ENCODE results near the gene CDCA3. TPM values are rescaled to one million over a fixed set of nuclear protein-coding genes. Genes with fewer than 3 reads are reported as not detected.

The CDCA3 gene
- total and polyA plus RNA-seq, 2 donors (not counting 1 experiment from before 2014, with no cell fraction given), result 1.6 to 2.3 TPM

GRCh38 chr12:6884539-6884938 lies 33.5 kb upstream of the CDCA3 start:
- ChIA-PET POLR2A (no interaction called here), CTCF (interaction anchor here (0.7 to 1.6 kb wide), 3 partner anchors 11 to 119 kb away, joined by 3 to 4 read pairs (median 3); partner anchors contain the start of gene SPSB2)
- Histone ChIP-seq H3K27me3 (replicated peaks in 1 of 4; ENCODE audit: control extremely low read depth in 1 of 4, control insufficient read depth in 3 of 4, insufficient read depth in 4 of 4, low read length in 3 of 4) (no peaks in the 10 kb centered on the region), H3K27ac (ENCODE audit: low read length in 2 of 2) (no peak overlapping the region), H3K4me1 (ENCODE audit: control insufficient read depth in 2 of 2, insufficient read depth in 2 of 2, low read length in 2 of 2) (no peaks in the 10 kb centered on the region), H4K20me1 (ENCODE audit: control insufficient read depth, insufficient read depth, low read length, poor library complexity, severe bottlenecking) (no peaks in the 10 kb centered on the region), H3K4me2 (replicated peaks; ENCODE audit: low read depth, low read length, poor library complexity, severe bottlenecking) (no peak overlapping the region), H3K79me2 (ENCODE audit: control insufficient read depth, insufficient read depth, low read length) (no peaks in the 10 kb centered on the region), H3K9me3 (ENCODE audit: control extremely low read depth in 1 of 3, control insufficient read depth in 2 of 3, insufficient read depth in 1 of 3, low read length in 2 of 3) (no peaks in the 10 kb centered on the region), H2AFZ (ENCODE audit: insufficient read depth, low read depth, low read length, poor library complexity, severe bottlenecking) (no peak overlapping the region), H3K9ac (ENCODE audit: low read length) (no peak overlapping the region), H3K4me3 (ENCODE audit: control extremely low read depth in 1 of 5, extremely low read depth in 1 of 5, insufficient read depth in 1 of 5, low read depth in 2 of 5, low read length in 4 of 5) (no peak overlapping the region), H3K36me3 (replicated peaks in 1 of 2; ENCODE audit: control extremely low read depth in 1 of 2, control insufficient read depth in 1 of 2, extremely low read depth in 1 of 2, insufficient read depth in 2 of 2, low read length in 1 of 2) (peaks cover 0 to 5% of the 10 kb centered on the region in 2 experiments)
- TF ChIP-seq EZH2 (IDR thresholded peaks at IDR 0.05; ENCODE audit: borderline replicate concordance, insufficient read depth, low read depth, low read length, poor library complexity, severe bottlenecking) (no peak), CTCF (IDR thresholded peaks at IDR 0.05) (no peak)
- DNase-seq (no peak), ATAC-seq (ENCODE audit: low read depth) (no peak)
- Mint-ChIP-seq H3K4me3 (no peak overlapping the region), H3K4me1 (no peaks in the 10 kb centered on the region), H3K27ac (no peak overlapping the region), H3K9me3 (ENCODE audit: insufficient read depth) (no peaks in the 10 kb centered on the region), H3K27me3 (no peaks in the 10 kb centered on the region)
- intact Hi-C loops (cut with micrococcal nuclease), result no loop called here
- WGBS (ENCODE audit: insufficient coverage), result 94% methylated on average over 14 of the region's 22 CpGs

- Mint-ChIP-seq H3K27ac (no peak overlapping the region), H3K27me3 (no peaks in the 10 kb centered on the region), H3K4me3 (no peak overlapping the region), H3K9me3 (ENCODE audit: insufficient read depth) (no peaks in the 10 kb centered on the region), H3K4me1 (no peaks in the 10 kb centered on the region)
- ATAC-seq (ENCODE audit: low read depth), result no peak
- H3K9me3 ChIP-seq (ENCODE audit: control extremely low read depth in 1 of 3, control insufficient read depth in 2 of 3, insufficient read depth in 1 of 3, low read length in 2 of 3), result no peaks in the 10 kb centered on the region
- H3K36me3 ChIP-seq (replicated peaks in 1 of 2; ENCODE audit: control extremely low read depth in 1 of 2, control insufficient read depth in 1 of 2, extremely low read depth in 1 of 2, insufficient read depth in 2 of 2, low read length in 1 of 2), result peaks cover 0 to 5% of the 10 kb centered on the region in 2 experiments
- CTCF ChIA-PET, result interaction anchor here (1.6 kb wide), 1 partner anchor 11 kb away, joined by 4 read pairs; the partner anchor contains the start of gene SPSB2
- no peak overlapping the region for H3K4me2 ChIP-seq (replicated peaks; ENCODE audit: low read depth, low read length, poor library complexity, severe bottlenecking)
- intact Hi-C loops (cut with micrococcal nuclease), result no loop called here
- no peak overlapping the region for H3K9ac ChIP-seq (ENCODE audit: low read length)
- no peak overlapping the region for H2AFZ ChIP-seq (ENCODE audit: insufficient read depth, low read depth, low read length, poor library complexity, severe bottlenecking)
- POLR2A ChIA-PET, result no interaction called here
- no peaks in the 10 kb centered on the region for H3K27me3 ChIP-seq (replicated peaks in 1 of 4; ENCODE audit: control extremely low read depth in 1 of 4, control insufficient read depth in 3 of 4, insufficient read depth in 4 of 4, low read length in 3 of 4)
- no peak for DNase-seq
- H3K79me2 ChIP-seq (ENCODE audit: control insufficient read depth, insufficient read depth, low read length), result no peaks in the 10 kb centered on the region
- TF ChIP-seq EZH2 (IDR thresholded peaks at IDR 0.05; ENCODE audit: borderline replicate concordance, insufficient read depth, low read depth, low read length, poor library complexity, severe bottlenecking) (no peak), CTCF (IDR thresholded peaks at IDR 0.05) (no peak)
- no peaks in the 10 kb centered on the region for H3K4me1 ChIP-seq (ENCODE audit: control insufficient read depth in 2 of 2, insufficient read depth in 2 of 2, low read length in 2 of 2)
- H3K27ac ChIP-seq (ENCODE audit: low read length in 2 of 2), result no peak overlapping the region
- H4K20me1 ChIP-seq (ENCODE audit: control insufficient read depth, insufficient read depth, low read length, poor library complexity, severe bottlenecking), result no peaks in the 10 kb centered on the region
- WGBS (ENCODE audit: insufficient coverage), result 97% methylated on average over 11 of the region's 11 CpGs
- H3K4me3 ChIP-seq (ENCODE audit: control extremely low read depth in 1 of 5, extremely low read depth in 1 of 5, insufficient read depth in 1 of 5, low read depth in 2 of 5, low read length in 4 of 5), result no peak overlapping the region
Observed at GRCh38 chr12:6883683-6884082, 32.6 kb upstream of the CDCA3 start.

Data from B cell (primary cell).